ENCODE data around the gene TACC3.
A peak's percentile ranks its signal among the peaks of the same experiment; 100 is the strongest.

TACC3 gene

GRCh38 chr4:1762264-1763010 is 41.1 kb downstream of the TACC3 start:
- DNase-seq: no peak

DNA sequence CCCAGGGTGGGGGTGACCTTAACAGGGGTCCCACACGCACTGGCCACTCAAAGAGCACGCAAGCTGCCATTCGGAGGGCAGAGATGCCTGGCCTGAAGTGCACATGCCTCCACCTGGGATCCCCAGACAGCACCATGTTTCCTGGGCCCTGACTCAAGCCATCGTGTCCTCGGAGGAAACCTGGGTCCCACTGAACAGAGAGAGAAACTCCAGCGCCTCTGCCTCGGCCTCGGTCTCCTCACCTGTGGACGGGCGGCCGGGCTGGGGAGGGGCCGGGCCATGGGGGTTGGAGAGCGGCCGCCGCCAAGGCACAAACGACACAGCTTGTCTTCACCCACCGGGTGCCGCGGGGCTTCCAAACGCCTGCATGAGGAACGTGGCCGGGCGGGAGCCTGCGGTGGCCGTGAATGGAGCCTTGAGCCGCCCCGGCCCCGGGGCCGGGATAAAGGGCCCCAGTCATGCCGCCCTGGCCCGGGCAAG is 41.8 kb downstream of the TACC3 start:
- DNase-seq: no peak

DNA sequence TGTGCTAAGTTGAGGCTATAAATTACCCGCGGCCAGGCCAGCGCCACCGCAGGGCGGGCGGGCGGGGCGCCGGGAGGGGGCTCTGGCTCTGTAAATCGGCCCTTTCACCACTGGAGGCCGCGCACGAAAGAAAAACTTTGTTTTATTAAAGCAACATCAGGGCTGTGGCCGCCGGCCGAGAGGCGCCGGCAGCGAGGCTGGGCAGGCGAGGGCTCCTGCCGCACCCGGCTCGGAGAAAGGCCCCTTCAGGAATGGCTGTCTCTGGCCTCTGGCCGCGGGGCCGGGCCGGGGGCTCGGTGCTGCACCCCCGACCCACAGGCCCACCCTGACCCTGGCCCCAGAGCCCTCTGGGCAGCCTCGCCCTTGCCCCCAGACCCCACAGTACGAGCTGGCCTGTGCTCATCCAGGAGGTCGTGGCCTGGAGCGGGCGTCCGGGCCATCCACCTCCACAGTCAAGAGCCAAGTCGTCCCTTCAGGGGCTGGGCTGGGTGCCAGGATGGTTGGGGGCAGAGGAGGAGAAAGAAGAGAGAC is 42.3 kb downstream of the TACC3 start:
- no peak for DNase-seq

DNA sequence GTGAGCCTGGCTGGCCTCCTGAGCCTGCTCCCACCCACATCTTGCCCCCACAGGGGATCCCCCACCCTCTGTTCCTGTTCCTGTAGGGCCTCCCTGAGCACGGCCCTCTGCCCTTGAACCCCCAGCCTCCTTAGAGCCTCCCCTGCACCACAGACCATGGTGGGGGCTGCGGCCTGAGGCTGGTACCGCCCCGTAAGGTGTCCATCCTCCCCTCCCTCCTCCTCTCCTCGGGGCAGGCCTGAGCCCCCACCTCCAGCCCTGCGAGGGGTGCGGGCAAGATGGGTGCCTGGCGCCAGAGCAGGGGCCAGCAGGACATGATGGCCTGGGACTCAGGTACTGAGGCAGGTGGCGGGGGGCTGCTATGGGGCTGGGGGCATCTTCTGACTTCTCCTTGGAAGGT is 43.3 kb downstream of the TACC3 start:
- no peak for DNase-seq

DNA sequence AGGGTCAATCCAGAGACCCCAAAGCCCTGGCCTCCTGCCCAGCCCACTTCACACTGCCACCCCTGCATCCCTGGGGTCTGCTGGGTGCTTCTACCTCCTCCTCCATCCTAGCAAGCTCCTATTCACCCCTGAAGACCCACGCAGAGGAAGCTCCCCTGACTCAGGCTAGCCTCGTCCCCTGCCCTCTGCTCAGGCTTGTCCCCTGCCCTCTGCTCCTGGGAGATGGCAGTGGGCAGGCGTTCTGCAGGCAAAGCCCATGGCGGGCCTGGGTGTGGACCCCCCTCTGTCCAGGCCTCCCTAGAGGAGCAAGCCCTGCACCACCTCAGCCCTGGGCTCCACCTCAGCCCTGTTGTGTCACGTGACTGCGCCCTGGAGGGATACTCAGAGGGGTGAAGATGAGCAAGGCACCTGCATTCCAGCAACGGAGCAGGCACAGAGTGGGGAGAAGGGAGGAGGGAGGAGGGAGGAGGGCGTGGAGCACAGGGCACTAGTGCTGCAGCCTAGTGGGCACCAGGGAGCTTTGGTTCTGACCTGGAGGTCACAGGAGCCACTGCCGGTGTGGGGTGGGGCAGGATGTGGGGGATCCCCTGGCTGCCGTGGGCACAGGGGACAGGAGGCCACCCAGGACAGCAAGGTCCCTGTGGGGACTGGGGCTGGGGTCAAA is 44.2 kb downstream of the TACC3 start:
- no peak for DNase-seq

DNA sequence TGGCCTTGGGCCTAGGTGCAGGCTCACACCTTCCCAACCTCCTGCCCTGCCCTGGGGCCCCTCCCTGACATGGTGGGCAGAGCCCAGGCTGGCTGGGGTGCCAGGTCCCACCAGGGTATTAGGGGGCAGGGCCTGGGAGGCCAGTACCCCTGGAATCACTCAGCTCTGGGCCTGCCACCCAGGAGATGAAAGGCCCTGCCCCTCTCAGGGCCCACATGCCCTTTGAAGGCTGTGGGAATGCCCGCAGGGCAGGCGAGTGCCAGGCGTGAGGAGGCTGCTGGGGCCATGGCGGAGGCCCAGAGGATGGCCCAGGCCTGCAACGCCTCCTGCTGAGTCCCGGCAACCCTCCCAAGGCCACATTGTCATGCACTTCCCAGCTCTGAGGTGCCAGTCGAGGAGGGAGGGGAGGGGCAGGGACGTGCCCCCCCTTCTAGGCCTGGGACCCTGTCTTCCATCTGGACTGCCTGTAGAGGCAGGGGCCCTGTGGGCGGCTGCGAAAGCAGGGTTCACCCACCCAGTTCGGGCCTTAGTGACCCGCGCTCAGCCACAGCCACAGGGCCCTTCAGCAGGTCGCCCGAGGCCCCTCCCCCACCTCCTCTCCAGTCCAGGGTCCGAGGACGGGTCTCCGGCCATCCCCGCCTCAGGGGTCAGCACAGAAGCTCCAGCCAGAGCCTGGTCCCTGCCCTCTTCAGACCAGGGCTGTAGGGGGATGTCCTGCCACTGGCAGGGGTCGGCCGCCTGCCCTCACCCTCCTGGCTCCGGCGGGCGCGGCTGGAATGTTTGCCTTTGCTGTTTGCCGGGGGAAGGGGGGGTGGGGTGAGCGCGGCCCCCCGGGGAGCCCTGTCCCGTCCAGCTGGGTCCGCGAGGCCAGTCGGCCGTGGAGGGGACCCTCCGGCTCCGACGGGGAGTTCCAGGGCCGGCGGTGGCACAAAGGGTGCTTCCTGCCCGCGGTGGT is 45.1 kb downstream of the TACC3 start:
- DNase-seq: no peak

- DNase-seq: no peak
Observed at GRCh38 chr4:1767061-1767769, 45.9 kb downstream of the TACC3 start.

GRCh38 chr4:1767770-1768366 is 46.5 kb downstream of the TACC3 start:
- DNase-seq: no peak

DNA sequence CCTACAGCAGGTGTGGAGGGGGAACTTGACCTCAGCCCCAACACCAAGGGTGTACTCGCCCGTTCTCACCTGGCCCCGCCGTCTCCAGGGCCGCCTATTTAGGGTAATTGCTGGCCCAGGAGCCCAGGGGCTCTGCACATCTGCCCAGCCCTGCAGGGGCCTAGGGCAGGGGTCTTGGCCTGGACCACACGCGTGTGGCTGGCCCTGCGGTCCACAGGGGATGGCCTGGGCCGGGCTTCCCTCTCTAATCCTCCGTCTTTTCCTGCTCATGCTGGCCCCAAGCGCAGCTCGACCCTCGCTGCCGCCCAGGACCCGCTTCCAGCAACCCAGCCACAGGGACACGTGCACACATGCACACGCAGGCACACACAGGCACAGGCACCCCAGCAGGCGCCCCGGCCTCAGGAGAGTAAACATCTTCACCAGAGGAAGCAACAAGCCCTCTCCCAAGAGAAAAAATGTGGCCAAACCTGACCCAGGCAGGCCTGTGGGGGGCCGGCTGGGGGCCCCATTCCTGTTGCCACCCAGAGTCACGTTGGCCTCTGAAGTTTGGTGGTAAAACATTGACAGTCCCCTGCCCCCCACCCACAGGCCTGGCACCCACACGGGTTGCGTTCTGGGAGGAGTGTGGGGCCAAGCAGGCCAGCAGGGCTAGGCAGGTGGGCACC is 47.2 kb downstream of the TACC3 start:
- DNase-seq: no peak

GRCh38 chr4:1769692-1770091 is 48.4 kb downstream of the TACC3 start:
- no peak for DNase-seq

DNA sequence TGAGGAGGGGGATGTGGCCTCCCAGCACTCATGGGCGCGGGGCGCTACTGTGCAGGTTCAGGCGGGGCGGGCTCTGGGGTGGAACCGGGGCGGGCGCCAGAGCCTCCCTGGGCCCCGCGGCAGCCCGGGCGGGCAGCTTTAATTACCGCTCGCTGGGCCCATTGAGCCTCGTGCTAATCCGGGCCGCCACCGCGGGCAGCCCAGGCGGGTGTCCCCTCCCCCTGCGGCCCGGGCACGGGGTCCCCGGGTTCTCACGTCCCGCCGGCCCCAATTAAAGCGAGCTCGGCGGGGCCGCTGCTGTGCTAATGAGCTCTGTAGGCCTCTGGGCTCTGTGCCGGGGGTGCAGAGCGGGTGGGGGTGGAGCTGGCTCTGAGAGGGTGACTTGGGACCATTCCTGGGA is 48.9 kb downstream of the TACC3 start:
- no peak for DNase-seq

GRCh38 chr4:1770791-1771231 is 49.5 kb downstream of the TACC3 start:
- no peak for DNase-seq

DNA sequence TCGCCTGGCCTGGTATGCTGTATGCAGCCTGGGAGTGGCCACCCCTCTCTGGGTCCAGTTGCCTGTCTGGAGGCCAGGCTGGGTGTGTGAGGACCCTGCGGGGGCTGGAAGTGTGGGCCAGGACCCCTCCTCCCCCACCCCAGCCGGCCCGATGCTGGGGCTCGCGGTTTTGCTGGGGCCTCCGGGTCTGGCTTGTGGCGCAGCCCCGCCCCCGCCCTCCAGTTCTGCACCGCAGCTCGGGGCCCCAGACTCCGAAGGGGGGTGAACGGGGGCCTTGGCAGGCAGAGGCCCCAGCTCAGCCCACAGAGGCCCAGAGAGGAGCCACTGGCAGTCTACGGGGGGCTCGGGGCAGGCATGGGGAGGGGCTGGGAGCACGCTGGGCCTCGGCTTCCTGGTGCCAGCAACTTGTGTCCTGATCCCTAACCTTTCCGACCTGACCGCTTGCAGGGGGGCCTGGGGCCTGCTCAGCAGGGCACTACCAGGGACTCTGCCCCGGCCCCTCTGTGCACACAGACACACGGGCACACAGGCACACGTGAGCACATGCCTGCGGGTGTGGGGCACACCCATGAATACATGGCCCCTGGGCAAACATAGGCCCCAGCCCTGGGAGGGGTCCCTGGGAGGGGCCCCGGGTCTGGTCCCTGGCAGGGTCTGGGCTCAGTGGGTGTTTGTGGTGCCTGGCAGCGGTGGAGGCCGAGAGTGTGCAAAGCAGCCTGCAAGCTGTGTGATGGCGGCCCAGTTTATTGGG is 50.4 kb downstream of the TACC3 start:
- DNase-seq: no peak

GRCh38 chr4:1772853-1773538 is 51.7 kb downstream of the TACC3 start:
- DNase-seq: peak; percentile 87

GRCh38 chr4:1773754-1774153 is 52.4 kb downstream of the TACC3 start:
- DNase-seq: no peak

DNA sequence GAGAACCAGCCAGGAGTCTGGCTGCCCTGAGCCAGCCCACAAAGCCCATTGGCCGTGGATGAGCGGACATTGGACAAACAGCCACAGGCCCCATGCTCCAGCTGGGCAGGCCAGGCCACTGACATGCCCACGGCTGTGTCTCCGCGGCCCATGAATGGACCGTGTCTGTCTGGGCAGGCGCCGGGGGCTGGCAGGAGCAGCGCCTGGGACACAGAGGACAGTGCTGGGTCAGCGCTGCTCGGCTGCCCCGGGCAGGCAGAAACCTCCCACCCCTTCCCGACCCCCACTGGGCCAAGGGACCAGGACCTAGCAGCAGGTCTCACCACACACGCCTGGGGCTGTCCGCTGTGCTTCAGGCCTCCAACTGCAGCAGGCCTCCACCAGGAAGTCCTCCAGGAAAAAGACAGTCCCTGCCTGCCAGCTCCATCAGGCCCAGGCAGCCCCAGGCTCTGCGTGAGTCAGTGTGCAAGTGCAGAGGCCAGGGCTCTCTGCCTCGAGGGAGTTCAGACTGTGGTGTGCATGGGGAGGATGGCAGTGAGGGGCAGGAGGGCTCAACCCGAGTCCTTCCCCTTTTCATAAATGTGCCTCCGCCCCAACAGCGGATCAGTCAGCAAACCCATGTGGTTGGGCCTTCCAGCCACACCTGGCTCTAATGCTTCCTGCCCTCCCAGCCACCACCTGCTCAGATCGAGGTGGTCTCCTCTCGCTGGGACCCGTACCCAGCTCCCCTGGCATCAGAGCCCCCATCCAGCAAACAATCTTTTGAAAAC is 54.6 kb downstream of the TACC3 start:
- no peak for DNase-seq

GRCh38 chr4:1776521-1777161 is 55.3 kb downstream of the TACC3 start:
- DNase-seq: no peak

GRCh38 chr4:1777822-1778641 is 56.7 kb downstream of the TACC3 start:
- DNase-seq: no peak

Data from NCI-H524 treated with DMSO at 0.1 percent for 48 hours (cell line).